Prostate gland (tissue), 2 donors: ENCODE results near the gene CHI3L2.

Source experiments
- CTCF ChIP-seq, 4 experiments: fragments of 200-600 bp in 2 of 4; fragments of 450-650 bp in 2 of 4; sonication (generic) in 2 of 4; IDR thresholded peaks; 1 replicate in 3 of 4; 2 replicates in 1 of 4; pipeline ENCODE4 v1.5.1; 2016 to 2019; ENCODE audit warnings: antibody characterized with exemption in 4 of 4, mild to moderate bottlenecking in 2 of 4, moderate library complexity in 2 of 4
- POLR2A ChIP-seq: fragments of 450-650 bp; IDR thresholded peaks from one replicate; pipeline ENCODE4 v1.6.1; 2016; ENCODE audit warnings: antibody characterized with exemption, mild to moderate bottlenecking
- POLR2AphosphoS5 ChIP-seq: sonication (generic); formaldehyde crosslinking; IDR thresholded peaks from one replicate; pipeline ENCODE4 v1.6.1; 2017; ENCODE audit warnings: antibody characterized with exemption

- TF ChIP-seq CTCF (IDR thresholded peaks at IDR 0.05) (no peak), POLR2A (no peak), POLR2AphosphoS5 (no peak)
Measured at GRCh38 chr1:111280267-111280666, 52.8 kb downstream of the CHI3L2 start.
